DND-41 (cell line): Measurements from ENCODE around the gene ENO3.

Experiments used
- CTCF ChIP-seq: IDR thresholded peaks from 2 replicates; pipeline ENCODE4 v1.5.1; 2012; ENCODE audit warnings: borderline replicate concordance, low read length, moderate library complexity, mild to moderate bottlenecking; ENCODE audit not compliant: poor library complexity, severe bottlenecking; ENCODE audit errors: extremely low read depth
- EZH2 ChIP-seq: IDR thresholded peaks from 3 replicates; pipeline ENCODE4 v1.6.1; 2012; ENCODE audit warnings: borderline replicate concordance, low read depth, mild to moderate bottlenecking, moderate library complexity, low read length, inconsistent platforms; ENCODE audit not compliant: severe bottlenecking

GRCh38 chr17:4941319-4941610 lies 9.7 kb upstream of the ENO3 start:
- TF ChIP-seq CTCF, result no peak
- no peak for TF ChIP-seq EZH2
